Mesenteric fat pad (tissue), 1 donor: ENCODE data around the gene BRD1. TPM values are rescaled to one million over a fixed set of nuclear protein-coding genes. Genes with fewer than 3 reads are reported as not detected.

Source experiments
- DNase-seq: peaks from one replicate; pipeline ENCODE4 v3.0.0-alpha.2; 2020; ENCODE audit warnings: low spot score
- total RNA-seq: library from RNA; stranded (reverse); fragmentation: NEBNext Ultra II Directional; extraction: Animal tissue kit (Norgen Biotek cat#: 25700); gene quantifications from one replicate; pipeline ENCODE4 v1.2.1, GENCODE V29; 2021
- donor health status: DM: yes; HTN: yes; CAD: no.

The BRD1 gene
- total RNA-seq, 1 donor from 2014 or later = 25.0 TPM

DNA sequence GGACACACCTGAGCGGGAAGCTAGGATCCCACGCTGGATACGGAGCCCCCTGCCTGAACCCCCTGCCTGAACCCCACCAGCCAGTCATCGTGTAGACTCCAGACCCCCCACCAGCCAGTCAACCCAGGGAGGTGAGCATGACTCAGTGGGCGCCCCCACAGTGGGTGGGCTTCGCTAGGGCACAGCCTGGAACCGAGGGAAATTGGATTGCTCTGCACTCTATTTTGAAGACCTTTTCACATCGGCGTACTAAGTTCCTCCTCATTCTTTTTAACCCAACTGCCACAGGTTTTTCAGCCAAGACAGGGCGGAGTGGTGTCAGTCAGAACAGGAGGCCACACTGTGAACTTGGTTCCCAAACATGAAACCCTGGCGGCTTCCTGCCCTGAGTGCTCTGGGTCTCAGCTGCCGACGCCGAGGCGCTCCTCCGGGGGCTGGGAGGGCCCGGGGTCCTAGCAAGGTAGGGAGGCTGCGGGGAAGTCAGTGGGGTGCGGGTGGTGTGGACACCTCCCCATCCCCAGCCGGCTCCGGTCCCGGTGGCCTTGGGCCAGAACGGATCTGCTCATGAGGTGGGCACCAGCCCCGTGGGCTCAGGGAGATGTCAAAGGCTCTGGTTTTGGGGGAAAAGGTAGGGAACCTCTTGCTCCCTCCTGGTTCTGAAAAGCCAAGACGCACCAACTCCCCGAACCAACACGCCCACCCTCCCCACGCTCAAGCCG is 57.0 kb downstream of the BRD1 start:
- DNase-seq = no peak

DNA sequence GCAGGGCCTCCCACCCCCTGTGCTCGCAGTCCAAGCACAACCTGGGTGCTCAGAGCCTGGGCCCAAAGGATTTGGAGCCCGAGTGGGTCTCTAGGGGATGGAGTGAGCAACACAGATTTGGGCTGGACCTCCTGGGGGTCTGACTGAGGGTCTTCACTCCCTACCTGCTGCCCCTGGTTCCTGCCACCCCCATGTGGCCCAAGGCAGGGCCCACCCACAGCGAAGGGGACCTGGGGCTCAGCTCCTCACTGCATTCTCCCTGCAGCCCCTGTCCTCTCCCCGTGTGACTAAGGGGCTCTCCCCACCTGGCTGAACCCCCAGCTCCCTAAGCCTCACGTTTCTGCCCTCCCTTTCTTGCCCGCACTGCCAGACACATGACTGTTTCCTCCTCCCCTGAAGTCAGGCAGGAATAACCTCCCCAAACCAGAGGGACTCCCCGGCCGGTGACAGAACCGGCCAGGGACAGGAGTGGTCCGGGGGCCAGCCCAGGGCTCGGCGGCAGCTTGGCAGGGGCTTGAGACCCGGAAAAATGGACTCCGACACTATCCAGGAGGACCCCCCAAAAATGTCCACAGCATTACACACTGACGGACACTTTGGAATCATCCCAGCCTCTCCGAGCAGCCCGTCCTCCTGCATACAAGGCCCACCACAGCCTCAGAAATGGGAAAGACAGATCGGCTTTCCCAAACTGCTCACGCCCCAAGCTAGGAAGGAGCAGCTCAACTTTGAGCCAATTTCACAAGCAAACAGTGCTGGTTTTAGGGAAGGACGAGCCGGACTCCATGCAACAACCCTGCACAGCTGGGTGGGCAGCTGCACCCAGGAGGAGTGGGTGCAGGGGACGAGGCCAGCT is 57.8 kb downstream of the BRD1 start:
- DNase-seq = no peak

GRCh38 chr22:49768951-49769690 is 58.6 kb downstream of the BRD1 start:
- no peak for DNase-seq

GRCh38 chr22:49768077-49768910 is 59.4 kb downstream of the BRD1 start:
- DNase-seq = peak; percentile 51

GRCh38 chr22:49767355-49768062 is 60.2 kb downstream of the BRD1 start:
- peak; percentile 67 for DNase-seq

DNA sequence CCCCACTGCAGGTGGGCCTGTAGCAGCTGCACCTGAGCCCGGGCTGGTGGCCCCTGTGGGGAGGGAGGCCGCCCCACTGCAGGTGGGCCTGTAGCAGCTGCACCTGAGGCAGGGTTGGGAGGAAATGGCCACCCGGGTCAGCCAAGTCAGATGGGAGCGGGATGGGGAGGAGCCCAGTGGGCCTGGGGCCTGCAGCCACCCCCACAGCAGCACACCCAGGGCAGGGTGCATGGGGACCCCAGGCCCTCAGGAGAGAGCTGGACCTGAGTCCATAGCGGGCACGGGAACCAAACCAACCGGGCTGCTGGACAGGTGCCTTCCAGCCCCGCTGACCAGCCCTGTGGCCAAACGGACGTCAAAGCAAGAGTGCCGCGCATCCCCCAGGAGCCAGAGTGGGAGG is 61.7 kb downstream of the BRD1 start:
- peak; percentile 78 for DNase-seq

DNA sequence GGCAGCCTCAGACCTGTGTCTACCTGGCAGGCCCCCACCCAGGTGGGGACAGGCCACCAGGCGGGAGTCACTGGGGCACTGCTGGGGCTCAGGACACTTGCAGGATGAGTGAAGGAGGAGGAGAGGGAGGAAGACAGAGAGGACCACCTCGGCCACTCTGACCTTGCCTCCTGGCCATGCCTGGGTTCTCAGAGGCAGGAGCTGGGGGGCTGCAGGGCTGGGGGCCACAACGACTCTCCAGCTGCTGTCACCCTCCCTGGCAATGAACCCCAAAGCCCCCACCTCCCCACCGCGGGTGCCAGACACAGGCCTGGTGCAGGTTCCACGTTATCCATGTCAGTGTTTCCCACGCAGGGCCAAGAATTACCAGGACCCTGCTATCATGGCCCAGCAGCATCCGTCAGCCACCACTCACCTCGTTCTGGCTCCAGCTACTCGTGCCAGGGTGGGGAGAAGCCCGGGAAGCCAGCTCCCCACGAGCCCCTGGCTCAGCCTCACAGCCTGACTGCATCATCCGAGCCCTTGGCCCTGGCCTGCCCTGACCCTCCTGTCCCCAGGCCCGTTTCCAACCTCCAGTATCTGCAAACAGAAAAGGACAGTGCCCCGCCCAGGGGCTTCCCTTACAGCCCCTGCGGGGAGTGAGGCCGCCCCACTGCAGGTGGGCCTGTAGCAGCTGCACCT is 62.4 kb downstream of the BRD1 start:
- DNase-seq = peak; percentile 81

DNA sequence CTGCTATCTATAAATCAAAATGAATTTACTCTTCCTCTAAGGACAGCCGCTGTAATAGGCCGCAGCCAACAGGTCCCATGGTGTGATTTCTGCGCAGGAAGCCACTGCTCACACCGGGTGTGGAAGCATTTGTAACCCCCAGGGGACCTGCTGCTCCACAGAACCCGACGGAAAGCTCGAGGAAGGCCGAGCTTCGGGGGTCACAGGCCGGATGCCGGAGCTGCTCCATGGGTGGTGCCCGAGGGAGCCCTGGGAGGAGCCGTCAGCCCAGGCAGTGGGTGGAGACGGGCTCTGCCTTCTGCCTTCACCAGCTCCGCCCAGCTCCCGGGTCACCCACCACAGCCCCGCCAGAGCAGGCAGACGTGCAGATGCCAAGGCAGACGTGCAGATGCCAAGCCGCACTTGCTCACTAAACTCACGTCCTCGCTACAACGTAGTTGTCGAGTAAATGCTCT is 63.5 kb downstream of the BRD1 start:
- peak; percentile 65 for DNase-seq

GRCh38 chr22:49763696-49764095 is 64.0 kb downstream of the BRD1 start:
- peak; percentile 76 for DNase-seq

- peak; percentile 74 for DNase-seq
Measured at GRCh38 chr22:49763138-49763537, 64.5 kb downstream of the BRD1 start.

GRCh38 chr22:49762571-49762970 is 65.1 kb downstream of the BRD1 start:
- DNase-seq = peak; percentile 73

- DNase-seq = peak; percentile 2
Measured at GRCh38 chr22:49761836-49762235, 65.8 kb downstream of the BRD1 start.

DNA sequence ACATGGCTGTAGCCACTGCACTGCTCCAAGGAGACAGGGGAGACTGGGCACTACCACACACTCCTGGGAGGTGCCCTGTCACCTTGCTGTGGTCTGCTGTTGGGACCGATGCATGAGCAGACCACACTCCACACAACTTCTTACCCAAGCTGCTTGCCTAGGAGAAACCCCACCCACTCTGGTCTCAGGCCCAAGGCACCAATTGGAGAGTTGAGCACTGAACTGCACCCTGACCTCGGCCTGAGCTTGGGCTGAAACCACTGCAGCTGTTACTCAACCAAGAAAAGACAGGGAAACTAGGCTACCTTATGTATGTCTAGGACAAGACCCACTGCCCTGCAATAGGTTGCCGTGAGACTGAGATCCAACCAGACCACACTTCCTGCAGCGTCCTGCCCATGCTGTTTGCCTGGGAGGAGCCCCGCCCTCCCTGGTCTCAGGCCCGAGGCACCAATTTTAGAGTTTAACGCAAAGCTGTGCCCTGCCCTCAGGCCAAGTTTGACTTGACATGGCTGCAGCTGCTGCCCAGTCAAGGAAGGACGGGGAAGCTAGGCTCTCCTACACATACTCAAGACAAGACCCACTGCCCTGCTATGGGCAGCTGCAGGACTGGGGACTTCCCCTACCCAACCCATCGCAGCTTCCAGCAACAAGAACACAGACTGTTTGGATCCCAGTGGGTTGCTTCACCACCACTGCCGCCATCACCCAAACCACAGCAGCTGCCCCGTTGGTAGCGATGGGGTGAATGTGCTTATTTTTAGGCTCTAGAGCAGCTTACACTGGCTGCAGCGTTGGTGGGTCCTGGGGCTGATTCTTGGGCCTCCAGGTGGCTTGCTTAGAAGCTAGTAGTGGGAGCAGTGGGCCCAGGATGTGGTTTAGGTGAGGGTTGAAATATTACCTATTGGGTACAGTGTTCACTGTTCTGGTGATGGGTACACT is 66.8 kb downstream of the BRD1 start:
- peak; percentile 69 for DNase-seq

DNA sequence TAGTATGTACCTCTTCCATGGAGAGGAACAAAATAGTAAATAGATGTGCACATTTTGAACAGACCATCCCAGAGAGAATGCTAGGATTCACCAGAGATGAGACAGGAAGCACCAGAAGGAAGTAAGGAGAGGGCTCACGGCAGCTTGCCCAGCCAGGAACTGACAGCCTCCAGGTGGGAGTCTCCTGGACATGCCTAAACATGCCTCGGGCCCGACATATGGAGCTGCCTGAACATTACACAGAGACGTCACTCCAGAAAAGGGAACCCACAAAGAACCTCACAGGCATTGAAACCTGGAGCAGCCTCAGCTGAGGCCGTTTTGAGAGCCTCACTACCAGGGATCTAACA is 67.4 kb downstream of the BRD1 start:
- no peak for DNase-seq

- peak; percentile 80 for DNase-seq
Measured at GRCh38 chr22:49756676-49757075, 71.0 kb downstream of the BRD1 start.

- DNase-seq = peak; percentile 80
Measured at GRCh38 chr22:49756201-49756600, 71.5 kb downstream of the BRD1 start.

DNA sequence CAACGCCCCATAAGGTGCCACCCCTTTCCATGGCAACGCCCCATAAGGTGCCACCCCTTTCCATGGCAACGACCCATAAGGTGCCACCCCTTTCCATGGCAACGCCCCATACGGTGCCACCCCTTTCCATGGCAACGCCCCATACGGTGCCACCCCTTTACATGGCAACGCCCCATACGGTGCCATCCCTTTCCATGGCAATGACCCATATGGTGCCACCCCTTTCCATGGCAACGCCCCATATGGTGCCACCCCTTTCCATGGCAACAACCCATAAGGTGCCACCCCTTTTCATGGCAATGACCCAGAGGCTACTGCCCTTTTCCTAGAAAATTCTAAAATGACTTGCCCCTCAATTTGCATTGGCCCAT is 72.1 kb downstream of the BRD1 start:
- DNase-seq = peak; percentile 30
